ENCODE measurements around the gene EDEM3. TPM values are rescaled to one million over a fixed set of nuclear protein-coding genes. Genes with fewer than 3 reads are reported as not detected.
A peak's percentile ranks its signal among the peaks of the same experiment; 100 is the strongest.

Gene EDEM3
- total RNA-seq, 3 donors from 2014 or later: 42.3 to 44.5 (median 43.2) TPM

DNA sequence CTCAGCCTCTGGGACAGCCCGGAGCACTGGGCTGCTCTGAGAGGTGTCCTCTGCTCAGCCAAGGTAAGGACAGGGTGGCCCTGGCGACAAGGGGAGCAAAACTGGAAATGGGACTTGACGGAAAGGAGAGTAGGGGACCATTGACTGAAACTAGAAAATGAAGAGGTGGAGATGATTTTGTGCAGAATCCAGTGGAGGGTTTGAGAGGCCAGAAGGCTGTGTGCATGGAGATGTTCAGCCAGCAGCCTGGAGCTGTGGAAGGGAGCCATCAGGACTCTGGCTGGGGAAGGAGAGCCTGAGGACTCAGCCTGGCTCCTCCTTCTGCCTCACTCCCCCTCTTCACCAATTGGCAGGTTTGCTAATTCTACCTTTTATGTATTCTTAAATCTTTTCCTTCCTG lies 114.2 kb downstream of the EDEM3 start:
- no peaks in the 10 kb centered on the region for H3K4me1 ChIP-seq
- TF ChIP-seq POLR2AphosphoS5 (IDR thresholded peaks at IDR 0.05): no peak
- TF ChIP-seq POLR2A (IDR thresholded peaks at IDR 0.05): no peak
- no peak for TF ChIP-seq CTCF (IDR thresholded peaks at IDR 0.05)
- H3K4me3 ChIP-seq: no peak overlapping the region
- H3K36me3 ChIP-seq: no peaks in the 10 kb centered on the region
- intact Hi-C loops (cut with DNase I; ENCODE audit: low total_unique reads): no loop called here
- H3K27me3 ChIP-seq: no peaks in the 10 kb centered on the region
- DNase-seq (ENCODE audit: low spot score in 2 of 2): no peak
- no peaks in the 10 kb centered on the region for H3K9me3 ChIP-seq
- peak overlapping the region in 1 of 2 donors; percentile 3 for H3K27ac ChIP-seq

Other genes with a start within 250 kb of the EDEM3 start
- 10 to 100 TPM; 11.7 to 44.2 (median 34.7) TPM for gene NIBAN1, start 219.7 kb upstream of the EDEM3 start, total RNA-seq

Data from breast epithelium (tissue), 4 donors.